Measurements from ENCODE around the gene WHRN. TPM values are rescaled to one million over a fixed set of nuclear protein-coding genes. Genes with fewer than 3 reads are reported as not detected.

Gene WHRN
- total and polyA plus RNA-seq, 2 experiments from 2014 or later: 8.3 to 8.9 TPM

DNA sequence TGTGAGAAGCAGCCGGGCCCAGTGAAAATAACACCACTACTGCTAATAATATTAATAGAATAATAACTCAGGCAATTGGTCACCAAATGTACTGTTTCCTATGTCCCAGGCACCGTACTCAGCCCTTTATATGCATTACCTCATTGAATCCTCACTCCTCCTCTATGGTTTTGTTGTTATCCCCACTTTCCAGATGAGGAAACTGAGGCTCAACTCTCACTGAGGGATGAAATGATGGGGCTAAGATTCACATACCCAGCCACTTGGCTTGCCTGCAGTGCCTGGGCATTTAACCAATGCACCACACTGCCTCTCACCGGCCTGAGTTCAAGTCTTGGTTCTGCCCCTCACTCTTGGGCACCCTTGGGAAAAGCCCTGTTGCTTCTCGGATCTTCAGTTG is 34.1 kb downstream of the WHRN start:
- no peak overlapping the region for H3K4me3 Mint-ChIP-seq
- no peaks in the 10 kb centered on the region for H3K27me3 ChIP-seq (ENCODE audit: insufficient read depth)
- ATAC-seq: no peak
- no peaks in the 10 kb centered on the region for H3K4me1 ChIP-seq (ENCODE audit: insufficient read depth)
- H3K4me1 Mint-ChIP-seq: peaks cover 16% of the 10 kb centered on the region
- H3F3A ChIP-seq (replicated peaks; ENCODE audit: low read depth): no peaks in the 10 kb centered on the region
- H2AFZ ChIP-seq: no peak overlapping the region
- H3K4me2 ChIP-seq: no peak overlapping the region
- DNase-seq (ENCODE audit: low spot score): no peak
- H3K27me3 Mint-ChIP-seq (ENCODE audit: insufficient read depth, low read depth, poor library complexity): peaks cover 14% of the 10 kb centered on the region
- H3K36me3 ChIP-seq (ENCODE audit: insufficient read depth): no peaks in the 10 kb centered on the region
- no peaks in the 10 kb centered on the region for H3K9me2 ChIP-seq (ENCODE audit: insufficient read depth)
- H3K4me3 ChIP-seq: no peak overlapping the region
- H3K27ac Mint-ChIP-seq: no peak overlapping the region
- no peaks in the 10 kb centered on the region for H4K20me1 ChIP-seq (replicated peaks; ENCODE audit: insufficient read depth)
- peaks cover 3% of the 10 kb centered on the region for H3K36me3 Mint-ChIP-seq (ENCODE audit: low read depth)
- H3K79me2 ChIP-seq (replicated peaks; ENCODE audit: insufficient read depth): no peaks in the 10 kb centered on the region
- H3K27ac ChIP-seq (ENCODE audit: low read depth): no peak overlapping the region
- TF ChIP-seq EZH2 (IDR thresholded peaks at IDR 0.05; ENCODE audit: low read depth, unreplicated experiment): no peak
- no peak for TF ChIP-seq NANOG (IDR thresholded peaks at IDR 0.05; ENCODE audit: borderline replicate concordance)
- no peak for TF ChIP-seq CREB1 (CRISPR knock-in tag; IDR thresholded peaks at IDR 0.05; ENCODE audit: low read depth)
- TF ChIP-seq, protein P1, sequence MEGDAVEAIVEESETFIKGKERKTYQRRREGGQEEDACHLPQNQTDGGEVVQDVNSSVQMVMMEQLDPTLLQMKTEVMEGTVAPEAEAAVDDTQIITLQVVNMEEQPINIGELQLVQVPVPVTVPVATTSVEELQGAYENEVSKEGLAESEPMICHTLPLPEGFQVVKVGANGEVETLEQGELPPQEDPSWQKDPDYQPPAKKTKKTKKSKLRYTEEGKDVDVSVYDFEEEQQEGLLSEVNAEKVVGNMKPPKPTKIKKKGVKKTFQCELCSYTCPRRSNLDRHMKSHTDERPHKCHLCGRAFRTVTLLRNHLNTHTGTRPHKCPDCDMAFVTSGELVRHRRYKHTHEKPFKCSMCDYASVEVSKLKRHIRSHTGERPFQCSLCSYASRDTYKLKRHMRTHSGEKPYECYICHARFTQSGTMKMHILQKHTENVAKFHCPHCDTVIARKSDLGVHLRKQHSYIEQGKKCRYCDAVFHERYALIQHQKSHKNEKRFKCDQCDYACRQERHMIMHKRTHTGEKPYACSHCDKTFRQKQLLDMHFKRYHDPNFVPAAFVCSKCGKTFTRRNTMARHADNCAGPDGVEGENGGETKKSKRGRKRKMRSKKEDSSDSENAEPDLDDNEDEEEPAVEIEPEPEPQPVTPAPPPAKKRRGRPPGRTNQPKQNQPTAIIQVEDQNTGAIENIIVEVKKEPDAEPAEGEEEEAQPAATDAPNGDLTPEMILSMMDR (conservative IDR thresholded peaks at IDR 0.05; ENCODE audit: low read depth in 2 of 2): no peak
- TF ChIP-seq POLR2AphosphoS5 (IDR thresholded peaks at IDR 0.05; ENCODE audit: low read depth): no peak
- TF ChIP-seq, protein P2, sequence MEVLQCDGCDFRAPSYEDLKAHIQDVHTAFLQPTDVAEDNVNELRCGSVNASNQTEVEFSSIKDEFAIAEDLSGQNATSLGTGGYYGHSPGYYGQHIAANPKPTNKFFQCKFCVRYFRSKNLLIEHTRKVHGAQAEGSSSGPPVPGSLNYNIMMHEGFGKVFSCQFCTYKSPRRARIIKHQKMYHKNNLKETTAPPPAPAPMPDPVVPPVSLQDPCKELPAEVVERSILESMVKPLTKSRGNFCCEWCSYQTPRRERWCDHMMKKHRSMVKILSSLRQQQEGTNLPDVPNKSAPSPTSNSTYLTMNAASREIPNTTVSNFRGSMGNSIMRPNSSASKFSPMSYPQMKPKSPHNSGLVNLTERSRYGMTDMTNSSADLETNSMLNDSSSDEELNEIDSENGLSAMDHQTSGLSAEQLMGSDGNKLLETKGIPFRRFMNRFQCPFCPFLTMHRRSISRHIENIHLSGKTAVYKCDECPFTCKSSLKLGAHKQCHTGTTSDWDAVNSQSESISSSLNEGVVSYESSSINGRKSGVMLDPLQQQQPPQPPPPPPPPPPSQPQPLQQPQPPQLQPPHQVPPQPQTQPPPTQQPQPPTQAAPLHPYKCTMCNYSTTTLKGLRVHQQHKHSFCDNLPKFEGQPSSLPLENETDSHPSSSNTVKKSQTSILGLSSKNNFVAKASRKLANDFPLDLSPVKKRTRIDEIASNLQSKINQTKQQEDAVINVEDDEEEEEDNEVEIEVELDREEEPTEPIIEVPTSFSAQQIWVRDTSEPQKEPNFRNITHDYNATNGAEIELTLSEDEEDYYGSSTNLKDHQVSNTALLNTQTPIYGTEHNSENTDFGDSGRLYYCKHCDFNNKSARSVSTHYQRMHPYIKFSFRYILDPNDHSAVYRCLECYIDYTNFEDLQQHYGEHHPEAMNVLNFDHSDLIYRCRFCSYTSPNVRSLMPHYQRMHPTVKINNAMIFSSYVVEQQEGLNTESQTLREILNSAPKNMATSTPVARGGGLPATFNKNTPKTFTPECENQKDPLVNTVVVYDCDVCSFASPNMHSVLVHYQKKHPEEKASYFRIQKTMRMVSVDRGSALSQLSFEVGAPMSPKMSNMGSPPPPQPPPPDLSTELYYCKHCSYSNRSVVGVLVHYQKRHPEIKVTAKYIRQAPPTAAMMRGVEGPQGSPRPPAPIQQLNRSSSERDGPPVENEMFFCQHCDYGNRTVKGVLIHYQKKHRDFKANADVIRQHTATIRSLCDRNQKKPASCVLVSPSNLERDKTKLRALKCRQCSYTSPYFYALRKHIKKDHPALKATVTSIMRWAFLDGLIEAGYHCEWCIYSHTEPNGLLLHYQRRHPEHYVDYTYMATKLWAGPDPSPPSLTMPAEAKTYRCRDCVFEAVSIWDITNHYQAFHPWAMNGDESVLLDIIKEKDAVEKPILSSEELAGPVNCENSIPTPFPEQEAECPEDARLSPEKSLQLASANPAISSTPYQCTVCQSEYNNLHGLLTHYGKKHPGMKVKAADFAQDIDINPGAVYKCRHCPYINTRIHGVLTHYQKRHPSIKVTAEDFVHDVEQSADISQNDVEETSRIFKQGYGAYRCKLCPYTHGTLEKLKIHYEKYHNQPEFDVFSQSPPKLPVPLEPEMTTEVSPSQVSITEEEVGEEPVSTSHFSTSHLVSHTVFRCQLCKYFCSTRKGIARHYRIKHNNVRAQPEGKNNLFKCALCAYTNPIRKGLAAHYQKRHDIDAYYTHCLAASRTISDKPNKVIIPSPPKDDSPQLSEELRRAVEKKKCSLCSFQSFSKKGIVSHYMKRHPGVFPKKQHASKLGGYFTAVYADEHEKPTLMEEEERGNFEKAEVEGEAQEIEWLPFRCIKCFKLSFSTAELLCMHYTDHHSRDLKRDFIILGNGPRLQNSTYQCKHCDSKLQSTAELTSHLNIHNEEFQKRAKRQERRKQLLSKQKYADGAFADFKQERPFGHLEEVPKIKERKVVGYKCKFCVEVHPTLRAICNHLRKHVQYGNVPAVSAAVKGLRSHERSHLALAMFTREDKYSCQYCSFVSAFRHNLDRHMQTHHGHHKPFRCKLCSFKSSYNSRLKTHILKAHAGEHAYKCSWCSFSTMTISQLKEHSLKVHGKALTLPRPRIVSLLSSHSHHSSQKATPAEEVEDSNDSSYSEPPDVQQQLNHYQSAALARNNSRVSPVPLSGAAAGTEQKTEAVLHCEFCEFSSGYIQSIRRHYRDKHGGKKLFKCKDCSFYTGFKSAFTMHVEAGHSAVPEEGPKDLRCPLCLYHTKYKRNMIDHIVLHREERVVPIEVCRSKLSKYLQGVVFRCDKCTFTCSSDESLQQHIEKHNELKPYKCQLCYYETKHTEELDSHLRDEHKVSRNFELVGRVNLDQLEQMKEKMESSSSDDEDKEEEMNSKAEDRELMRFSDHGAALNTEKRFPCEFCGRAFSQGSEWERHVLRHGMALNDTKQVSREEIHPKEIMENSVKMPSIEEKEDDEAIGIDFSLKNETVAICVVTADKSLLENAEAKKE (CRISPR knock-in tag; IDR thresholded peaks at IDR 0.05): no peak
- no peak for TF ChIP-seq JUNB (IDR thresholded peaks at IDR 0.05; ENCODE audit: unreplicated experiment)
- TF ChIP-seq, protein P3, sequence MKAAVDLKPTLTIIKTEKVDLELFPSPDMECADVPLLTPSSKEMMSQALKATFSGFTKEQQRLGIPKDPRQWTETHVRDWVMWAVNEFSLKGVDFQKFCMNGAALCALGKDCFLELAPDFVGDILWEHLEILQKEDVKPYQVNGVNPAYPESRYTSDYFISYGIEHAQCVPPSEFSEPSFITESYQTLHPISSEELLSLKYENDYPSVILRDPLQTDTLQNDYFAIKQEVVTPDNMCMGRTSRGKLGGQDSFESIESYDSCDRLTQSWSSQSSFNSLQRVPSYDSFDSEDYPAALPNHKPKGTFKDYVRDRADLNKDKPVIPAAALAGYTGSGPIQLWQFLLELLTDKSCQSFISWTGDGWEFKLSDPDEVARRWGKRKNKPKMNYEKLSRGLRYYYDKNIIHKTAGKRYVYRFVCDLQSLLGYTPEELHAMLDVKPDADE (IDR thresholded peaks at IDR 0.05): no peak
- no peak for TF ChIP-seq EZH2phosphoT487 (IDR thresholded peaks at IDR 0.05; ENCODE audit: unreplicated experiment)
- TF ChIP-seq ZNF331 (CRISPR knock-in tag; IDR thresholded peaks at IDR 0.05; ENCODE audit: low read depth): no peak
- TF ChIP-seq STAT1 (IDR thresholded peaks at IDR 0.05; ENCODE audit: unreplicated experiment): no peak
- peaks cover 3% of the 10 kb centered on the region; the same call in 2 of the 3 replicates for H3K9me3 Mint-ChIP-seq

Measured in GM23338 (cell line).